Endodermal cell (in vitro differentiated cells): ENCODE data around the gene PFKL. TPM values are rescaled to one million over a fixed set of nuclear protein-coding genes. Genes with fewer than 3 reads are reported as not detected.

Source experiments
- DNase-seq: peaks from one replicate; pipeline ENCODE4 v3.0.0-alpha.2; 2017
- H3K27ac ChIP-seq: 2 replicates; pipeline ENCODE4 v1.5.1; 2013; ENCODE audit warnings: mild to moderate bottlenecking, low read depth, low read length, moderate library complexity
- H3K27me3 ChIP-seq: 2 replicates; pipeline ENCODE4 v1.6.1; 2013; ENCODE audit warnings: mild to moderate bottlenecking, low read length, moderate library complexity; ENCODE audit not compliant: insufficient read depth, control insufficient read depth, poor library complexity, severe bottlenecking
- H3K36me3 ChIP-seq: 2 replicates; pipeline ENCODE4 v1.7.0; 2013; ENCODE audit warnings: mild to moderate bottlenecking, low read length, moderate library complexity; ENCODE audit not compliant: control insufficient read depth, insufficient read depth
- H3K4me1 ChIP-seq: one replicate; pipeline ENCODE4 v1.7.0; 2013; ENCODE audit warnings: low read length; ENCODE audit not compliant: control insufficient read depth, insufficient read depth
- H3K4me3 ChIP-seq: 2 replicates; pipeline ENCODE4 v1.5.1; 2013; ENCODE audit warnings: mild to moderate bottlenecking, low read length, moderate library complexity
- H3K9ac ChIP-seq: 2 replicates; pipeline ENCODE4 v1.6.1; 2013; ENCODE audit warnings: mild to moderate bottlenecking, low read length, moderate library complexity; ENCODE audit not compliant: poor library complexity, severe bottlenecking; ENCODE audit errors: extremely low read depth
- H3K9me3 ChIP-seq: 2 replicates; pipeline ENCODE4 v1.6.1; 2013; ENCODE audit warnings: mild to moderate bottlenecking, low read length, moderate library complexity; ENCODE audit not compliant: control insufficient read depth
- H3K27ac Mint-ChIP-seq: 2 replicates; pipeline ENCODE4 v1.8.0; 2020; ENCODE audit warnings: mixed read lengths
- H3K27me3 Mint-ChIP-seq: 2 replicates; pipeline ENCODE4 v1.8.0; 2021; ENCODE audit warnings: mild to moderate bottlenecking, mixed read lengths; ENCODE audit not compliant: insufficient read depth
- H3K36me3 Mint-ChIP-seq: 2 replicates; pipeline ENCODE4 v1.8.0; 2020; ENCODE audit warnings: low read depth, mixed read lengths
- H3K4me1 Mint-ChIP-seq: 2 replicates; pipeline ENCODE4 v1.8.0; 2020; ENCODE audit warnings: mixed read lengths
- H3K4me3 Mint-ChIP-seq: 2 replicates; pipeline ENCODE4 v1.8.0; 2020; ENCODE audit warnings: mild to moderate bottlenecking, moderate library complexity, mixed read lengths
- H3K9me3 Mint-ChIP-seq: 2 replicates; pipeline ENCODE4 v1.8.0; 2020; ENCODE audit warnings: mild to moderate bottlenecking, mixed read lengths
- WGBS, 2 experiments: methylation state at CpG; one replicate each; pipeline versions ENCODE4 v1.1.5 to v1.1.7; 2013; ENCODE audit warnings: missing lambda C conversion rate in 2 of 2, mixed read lengths in 1 of 2; ENCODE audit not compliant: insufficient coverage in 1 of 2, insufficient read length in 1 of 2; 5-methylcytosine and 5-hydroxymethylcytosine counted together
- total RNA-seq, 2 donors: library from RNA; stranded (reverse); fragmentation: NEBNext Ultra II Directional in 1 of 2; extraction: Animal tissue kit (Norgen Biotek cat#: 25700) in 1 of 2; gene quantifications; 2 replicates in 1 of 2; 3 replicates in 1 of 2; pipeline ENCODE4 v1.2.1, GENCODE V29; 2021
- TF ChIP-seq, protein P1 (sequence below): fragments of 200-600 bp; sonication (generic); conservative IDR thresholded peaks from 2 replicates; pipeline ENCODE4 v1.5.0; 2021; ENCODE audit warnings: antibody characterized with exemption, mild to moderate bottlenecking

The PFKL gene
- total RNA-seq, 2 donors from 2014 or later, result 195 to 198 TPM

- no peaks in the 10 kb centered on the region for H3K9me3 ChIP-seq
- H3K4me1 ChIP-seq, result no peaks in the 10 kb centered on the region
- H3K27me3 Mint-ChIP-seq, result no peaks in the 10 kb centered on the region
- H3K9ac ChIP-seq, result no peak overlapping the region
- no peak overlapping the region for H3K27ac Mint-ChIP-seq
- no peaks in the 10 kb centered on the region for H3K4me1 Mint-ChIP-seq
- H3K36me3 ChIP-seq, result peaks cover 56% of the 10 kb centered on the region
- no peak for DNase-seq
- H3K9me3 Mint-ChIP-seq, result no peaks in the 10 kb centered on the region
- no peak overlapping the region for H3K4me3 Mint-ChIP-seq
- WGBS, 2 experiments, result 92 to 96% methylated on average over 25 to 28 of the region's 28 CpGs
- H3K4me3 ChIP-seq, result no peak overlapping the region
- no peak overlapping the region for H3K27ac ChIP-seq
- no peaks in the 10 kb centered on the region for H3K27me3 ChIP-seq
- TF ChIP-seq, protein P1, sequence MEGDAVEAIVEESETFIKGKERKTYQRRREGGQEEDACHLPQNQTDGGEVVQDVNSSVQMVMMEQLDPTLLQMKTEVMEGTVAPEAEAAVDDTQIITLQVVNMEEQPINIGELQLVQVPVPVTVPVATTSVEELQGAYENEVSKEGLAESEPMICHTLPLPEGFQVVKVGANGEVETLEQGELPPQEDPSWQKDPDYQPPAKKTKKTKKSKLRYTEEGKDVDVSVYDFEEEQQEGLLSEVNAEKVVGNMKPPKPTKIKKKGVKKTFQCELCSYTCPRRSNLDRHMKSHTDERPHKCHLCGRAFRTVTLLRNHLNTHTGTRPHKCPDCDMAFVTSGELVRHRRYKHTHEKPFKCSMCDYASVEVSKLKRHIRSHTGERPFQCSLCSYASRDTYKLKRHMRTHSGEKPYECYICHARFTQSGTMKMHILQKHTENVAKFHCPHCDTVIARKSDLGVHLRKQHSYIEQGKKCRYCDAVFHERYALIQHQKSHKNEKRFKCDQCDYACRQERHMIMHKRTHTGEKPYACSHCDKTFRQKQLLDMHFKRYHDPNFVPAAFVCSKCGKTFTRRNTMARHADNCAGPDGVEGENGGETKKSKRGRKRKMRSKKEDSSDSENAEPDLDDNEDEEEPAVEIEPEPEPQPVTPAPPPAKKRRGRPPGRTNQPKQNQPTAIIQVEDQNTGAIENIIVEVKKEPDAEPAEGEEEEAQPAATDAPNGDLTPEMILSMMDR, result peak; percentile 26
- peaks cover 27% of the 10 kb centered on the region for H3K36me3 Mint-ChIP-seq
Observed at GRCh38 chr21:44310628-44311507, 11.0 kb downstream of the PFKL start.

DNA sequence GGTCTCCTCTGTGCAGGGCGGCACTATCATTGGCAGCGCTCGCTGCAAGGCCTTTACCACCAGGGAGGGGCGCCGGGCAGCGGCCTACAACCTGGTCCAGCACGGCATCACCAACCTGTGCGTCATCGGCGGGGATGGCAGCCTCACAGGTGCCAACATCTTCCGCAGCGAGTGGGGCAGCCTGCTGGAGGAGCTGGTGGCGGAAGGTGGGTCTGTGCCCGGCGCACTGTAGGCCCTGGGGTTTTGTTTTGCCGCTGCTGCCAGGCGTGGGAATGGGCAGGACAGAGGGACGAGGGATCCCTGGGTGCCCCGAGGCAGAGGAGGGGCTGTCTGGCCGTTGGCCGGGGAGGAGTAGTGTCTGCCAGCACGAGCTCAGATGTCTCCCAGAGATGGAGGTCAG, 12.2 kb downstream of the PFKL start:
- no peak overlapping the region for H3K4me3 Mint-ChIP-seq
- H3K4me3 ChIP-seq, result no peak overlapping the region
- no peaks in the 10 kb centered on the region for H3K4me1 Mint-ChIP-seq
- WGBS, 2 experiments, result 96 to 98% methylated on average over 8 to 22 of the region's 22 CpGs
- peaks cover 28% of the 10 kb centered on the region for H3K36me3 Mint-ChIP-seq
- no peak overlapping the region for H3K27ac ChIP-seq
- peaks cover 53% of the 10 kb centered on the region for H3K36me3 ChIP-seq
- H3K9me3 ChIP-seq, result no peaks in the 10 kb centered on the region
- no peak overlapping the region for H3K9ac ChIP-seq
- H3K27ac Mint-ChIP-seq, result no peak overlapping the region
- DNase-seq, result no peak
- H3K4me1 ChIP-seq, result no peaks in the 10 kb centered on the region
- no peaks in the 10 kb centered on the region for H3K9me3 Mint-ChIP-seq
- no peaks in the 10 kb centered on the region for H3K27me3 ChIP-seq
- no peaks in the 10 kb centered on the region for H3K27me3 Mint-ChIP-seq
- TF ChIP-seq, protein P1, result no peak

GRCh38 chr21:44312716-44313115, 12.9 kb downstream of the PFKL start:
- Mint-ChIP-seq H3K27ac (no peak overlapping the region), H3K9me3 (no peaks in the 10 kb centered on the region), H3K36me3 (peaks cover 24% of the 10 kb centered on the region), H3K4me3 (no peak overlapping the region), H3K4me1 (no peaks in the 10 kb centered on the region), H3K27me3 (no peaks in the 10 kb centered on the region)
- H3K36me3 ChIP-seq, result peaks cover 48% of the 10 kb centered on the region
- TF ChIP-seq, protein P1, result no peak
- H3K9ac ChIP-seq, result no peak overlapping the region
- H3K4me3 ChIP-seq, result no peak overlapping the region
- DNase-seq, result no peak
- 97 to 99% methylated on average over 12 to 19 of the region's 19 CpGs for WGBS, 2 experiments
- no peak overlapping the region for H3K27ac ChIP-seq
- H3K9me3 ChIP-seq, result no peaks in the 10 kb centered on the region
- H3K4me1 ChIP-seq, result no peaks in the 10 kb centered on the region
- H3K27me3 ChIP-seq, result no peaks in the 10 kb centered on the region
